PC-3 (cell line): ENCODE data around the gene CAVIN3.

ENCODE experiments used
- EZH2 ChIP-seq: fragments of 300-600 bp; sonication (generic); IDR thresholded peaks from one replicate; pipeline ENCODE4 v1.6.1; 2017; ENCODE audit warnings: antibody characterized with exemption, mild to moderate bottlenecking, low read length; ENCODE audit not compliant: unreplicated experiment
- EZH2phosphoT487 ChIP-seq: fragments of 300-600 bp; sonication (generic); IDR thresholded peaks from 2 replicates; pipeline ENCODE4 v1.6.1; 2018; ENCODE audit warnings: mild to moderate bottlenecking, antibody characterized with exemption, low read length, borderline replicate concordance
- TF ChIP-seq, protein P1 (sequence below): fragments of 300-600 bp; sonication (generic); conservative IDR thresholded peaks from 2 replicates; pipeline ENCODE4 v1.5.1; 2017; ENCODE audit warnings: antibody characterized with exemption, low read depth, mild to moderate bottlenecking, low read length

DNA sequence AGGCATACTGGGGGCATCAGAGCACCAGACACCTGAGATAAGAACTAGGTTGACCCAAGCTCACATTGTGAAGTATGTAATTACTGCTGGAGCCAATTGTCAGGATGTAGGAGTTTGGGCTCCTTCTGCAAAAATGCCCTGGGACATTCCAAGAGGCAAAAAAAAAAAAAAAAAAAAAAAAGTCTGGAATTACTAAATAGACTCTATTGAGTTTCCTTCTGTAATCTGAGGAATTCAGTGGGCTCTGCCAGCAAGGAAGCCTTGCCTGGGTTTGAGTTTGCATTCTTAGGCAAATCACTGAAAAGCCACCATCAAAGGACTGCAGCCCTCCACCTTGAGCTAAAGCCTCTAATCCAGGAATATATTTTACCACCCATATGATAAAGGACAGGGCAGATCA lies 8.0 kb upstream of the CAVIN3 start:
- TF ChIP-seq, protein P1, sequence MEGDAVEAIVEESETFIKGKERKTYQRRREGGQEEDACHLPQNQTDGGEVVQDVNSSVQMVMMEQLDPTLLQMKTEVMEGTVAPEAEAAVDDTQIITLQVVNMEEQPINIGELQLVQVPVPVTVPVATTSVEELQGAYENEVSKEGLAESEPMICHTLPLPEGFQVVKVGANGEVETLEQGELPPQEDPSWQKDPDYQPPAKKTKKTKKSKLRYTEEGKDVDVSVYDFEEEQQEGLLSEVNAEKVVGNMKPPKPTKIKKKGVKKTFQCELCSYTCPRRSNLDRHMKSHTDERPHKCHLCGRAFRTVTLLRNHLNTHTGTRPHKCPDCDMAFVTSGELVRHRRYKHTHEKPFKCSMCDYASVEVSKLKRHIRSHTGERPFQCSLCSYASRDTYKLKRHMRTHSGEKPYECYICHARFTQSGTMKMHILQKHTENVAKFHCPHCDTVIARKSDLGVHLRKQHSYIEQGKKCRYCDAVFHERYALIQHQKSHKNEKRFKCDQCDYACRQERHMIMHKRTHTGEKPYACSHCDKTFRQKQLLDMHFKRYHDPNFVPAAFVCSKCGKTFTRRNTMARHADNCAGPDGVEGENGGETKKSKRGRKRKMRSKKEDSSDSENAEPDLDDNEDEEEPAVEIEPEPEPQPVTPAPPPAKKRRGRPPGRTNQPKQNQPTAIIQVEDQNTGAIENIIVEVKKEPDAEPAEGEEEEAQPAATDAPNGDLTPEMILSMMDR: no peak
- TF ChIP-seq EZH2 (no peak), EZH2phosphoT487 (no peak)
